Loucy (cell line): ENCODE results near the gene NOL6.

Experiments
- H2AFZ ChIP-seq: fragments of 200-600 bp; sonication (generic); 2 replicates; pipeline ENCODE4 v1.6.0; 2016; ENCODE audit warnings: antibody characterized with exemption, mild to moderate bottlenecking, low read length, moderate library complexity
- H3F3A ChIP-seq: fragments of 200-600 bp; 2 replicates; pipeline ENCODE4 v1.6.0; 2016; ENCODE audit warnings: antibody characterized with exemption, low read depth, mild to moderate bottlenecking
- H3K27me3 ChIP-seq: fragments of 200-600 bp; sonication (generic); 2 replicates; pipeline ENCODE4 v1.6.1; 2014; ENCODE audit warnings: low read length, mild to moderate bottlenecking; ENCODE audit not compliant: insufficient read depth, poor library complexity, severe bottlenecking
- H3K36me3 ChIP-seq: fragments of 200-600 bp; sonication (generic); 2 replicates; pipeline ENCODE4 v1.6.1; 2016; ENCODE audit warnings: low read length; ENCODE audit not compliant: insufficient read depth
- H3K4me1 ChIP-seq: fragments of 200-600 bp; sonication (generic); 2 replicates; pipeline ENCODE4 v1.5.1; 2014; ENCODE audit warnings: low read length, mild to moderate bottlenecking; ENCODE audit not compliant: insufficient read depth, poor library complexity, severe bottlenecking
- H3K4me2 ChIP-seq: fragments of 200-600 bp; sonication (generic); 2 replicates; pipeline ENCODE4 v1.6.0; 2014; ENCODE audit warnings: antibody characterized with exemption, low read length, low read depth, mild to moderate bottlenecking; ENCODE audit not compliant: poor library complexity, severe bottlenecking
- H3K4me3 ChIP-seq: fragments of 200-600 bp; sonication (generic); 2 replicates; pipeline ENCODE4 v1.5.1; 2014; ENCODE audit warnings: low read length, mild to moderate bottlenecking, mixed read lengths; ENCODE audit not compliant: poor library complexity, severe bottlenecking
- H3K79me2 ChIP-seq: fragments of 200-600 bp; sonication (generic); 2 replicates; pipeline ENCODE4 v1.6.1; 2014; ENCODE audit warnings: low read length; ENCODE audit not compliant: insufficient read depth
- H3K9ac ChIP-seq: fragments of 200-600 bp; sonication (generic); 2 replicates; pipeline ENCODE4 v1.6.0; 2014; ENCODE audit warnings: mild to moderate bottlenecking, low read depth, low read length, moderate library complexity; ENCODE audit not compliant: poor library complexity, severe bottlenecking
- H3K9me2 ChIP-seq: fragments of 200-600 bp; sonication (generic); replicated peaks from 2 replicates; pipeline ENCODE4 v1.6.1; 2016; ENCODE audit warnings: low read depth, low read length, mixed read lengths
- H3K9me3 ChIP-seq: fragments of 200-600 bp; sonication (generic); 2 replicates; pipeline ENCODE4 v1.6.1; 2014; ENCODE audit warnings: mild to moderate bottlenecking, antibody characterized with exemption, low read length, low read depth; ENCODE audit not compliant: insufficient read depth
- H4K20me1 ChIP-seq: fragments of 200-600 bp; sonication (generic); 2 replicates; pipeline ENCODE4 v1.6.0; 2014; ENCODE audit warnings: antibody characterized with exemption, low read length, mild to moderate bottlenecking; ENCODE audit not compliant: insufficient read depth, poor library complexity, severe bottlenecking
- EZH2phosphoT487 ChIP-seq: fragments of 200-600 bp; IDR thresholded peaks from 2 replicates; pipeline ENCODE4 v1.6.1; 2018; ENCODE audit warnings: antibody characterized with exemption, mild to moderate bottlenecking, moderate library complexity, borderline replicate concordance
- TF ChIP-seq, protein P1 (sequence below): fragments of 200-600 bp; sonication (generic); conservative IDR thresholded peaks from 2 replicates; pipeline ENCODE4 v1.5.1; 2014; ENCODE audit warnings: mild to moderate bottlenecking, antibody characterized with exemption, low read length

Gene NOL6

DNA sequence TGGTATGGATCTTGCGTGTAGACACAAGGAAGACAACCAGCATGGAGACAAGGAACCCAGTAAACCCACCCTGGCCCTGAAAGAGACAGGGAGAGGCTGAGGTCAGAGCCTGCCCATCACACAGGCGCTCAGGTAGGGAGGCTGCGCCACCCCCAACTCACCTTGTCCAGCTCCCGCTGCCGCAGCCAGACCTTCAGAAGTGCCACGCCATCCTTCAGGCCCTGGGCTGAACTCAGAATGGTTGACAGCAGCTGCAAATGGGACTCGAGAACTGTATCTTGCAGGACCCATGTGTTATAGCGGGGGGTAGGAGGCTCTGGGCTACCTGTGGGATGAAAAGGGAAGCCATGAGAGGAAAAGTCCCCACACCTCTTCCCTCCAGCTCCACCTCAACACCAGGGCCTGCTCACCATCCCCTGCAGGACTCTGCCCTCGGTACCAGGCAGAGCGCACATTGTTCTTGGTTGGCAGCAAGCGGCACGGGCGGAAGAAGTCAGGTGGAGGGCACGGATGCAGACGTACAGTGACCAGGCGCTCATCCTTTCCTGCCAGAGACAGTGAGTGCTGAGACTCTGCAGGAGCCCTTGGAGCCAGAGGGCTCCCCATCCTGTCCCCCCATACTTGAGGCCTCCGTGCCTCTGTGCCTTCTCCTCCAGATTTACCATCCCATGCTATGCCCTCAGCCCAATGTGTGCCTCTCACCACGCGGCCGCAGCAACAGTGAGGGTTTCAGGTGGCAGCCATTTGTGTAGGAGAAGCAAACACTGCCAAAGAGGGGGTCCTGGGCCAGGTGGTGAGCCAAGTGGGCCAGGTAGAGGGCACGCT is 4.7 kb downstream of the NOL6 start:
- Histone ChIP-seq H3K9me2 (no peaks in the 10 kb centered on the region), H3F3A (no peaks in the 10 kb centered on the region), H3K27me3 (no peaks in the 10 kb centered on the region), H2AFZ (no peak overlapping the region), H3K79me2 (peaks cover 27% of the 10 kb centered on the region), H3K4me2 (no peak overlapping the region), H3K9ac (no peak overlapping the region), H3K36me3 (peaks cover 72% of the 10 kb centered on the region; the same call in 1 of the 2 replicates), H3K9me3 (no peaks in the 10 kb centered on the region), H3K4me3 (no peak overlapping the region), H3K4me1 (peaks cover 8% of the 10 kb centered on the region), H4K20me1 (peaks cover 16% of the 10 kb centered on the region)
- TF ChIP-seq EZH2phosphoT487: no peak
- TF ChIP-seq, protein P1, sequence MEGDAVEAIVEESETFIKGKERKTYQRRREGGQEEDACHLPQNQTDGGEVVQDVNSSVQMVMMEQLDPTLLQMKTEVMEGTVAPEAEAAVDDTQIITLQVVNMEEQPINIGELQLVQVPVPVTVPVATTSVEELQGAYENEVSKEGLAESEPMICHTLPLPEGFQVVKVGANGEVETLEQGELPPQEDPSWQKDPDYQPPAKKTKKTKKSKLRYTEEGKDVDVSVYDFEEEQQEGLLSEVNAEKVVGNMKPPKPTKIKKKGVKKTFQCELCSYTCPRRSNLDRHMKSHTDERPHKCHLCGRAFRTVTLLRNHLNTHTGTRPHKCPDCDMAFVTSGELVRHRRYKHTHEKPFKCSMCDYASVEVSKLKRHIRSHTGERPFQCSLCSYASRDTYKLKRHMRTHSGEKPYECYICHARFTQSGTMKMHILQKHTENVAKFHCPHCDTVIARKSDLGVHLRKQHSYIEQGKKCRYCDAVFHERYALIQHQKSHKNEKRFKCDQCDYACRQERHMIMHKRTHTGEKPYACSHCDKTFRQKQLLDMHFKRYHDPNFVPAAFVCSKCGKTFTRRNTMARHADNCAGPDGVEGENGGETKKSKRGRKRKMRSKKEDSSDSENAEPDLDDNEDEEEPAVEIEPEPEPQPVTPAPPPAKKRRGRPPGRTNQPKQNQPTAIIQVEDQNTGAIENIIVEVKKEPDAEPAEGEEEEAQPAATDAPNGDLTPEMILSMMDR: no peak

DNA sequence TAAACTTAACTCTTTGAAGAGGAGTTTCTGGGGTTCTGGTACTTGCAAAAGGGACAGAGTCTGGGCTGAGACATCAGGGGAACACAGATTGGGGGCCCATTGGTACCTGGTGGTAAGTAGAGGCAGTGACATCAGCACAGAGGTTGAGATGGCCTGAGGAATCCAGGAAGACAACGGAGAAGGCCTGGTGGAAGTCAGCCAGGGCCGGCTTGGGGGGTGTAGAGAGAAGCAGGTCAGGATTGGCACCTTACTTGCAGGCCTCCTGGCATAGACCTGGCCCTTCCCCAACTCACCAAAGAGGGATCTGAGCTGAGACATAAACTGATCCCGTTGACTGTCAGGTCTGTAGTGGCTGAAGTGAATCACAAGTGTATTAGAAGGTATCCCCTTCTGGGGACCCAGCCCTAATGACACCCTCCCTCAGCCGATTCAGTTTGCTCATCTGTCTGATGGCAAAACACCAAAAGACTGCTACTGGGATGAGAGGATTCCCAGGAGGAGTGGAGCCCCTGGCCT is 5.5 kb downstream of the NOL6 start:
- H3K4me1 ChIP-seq: peaks cover 8% of the 10 kb centered on the region
- H3K4me2 ChIP-seq: no peak overlapping the region
- H3K27me3 ChIP-seq: no peaks in the 10 kb centered on the region
- TF ChIP-seq EZH2phosphoT487: no peak
- TF ChIP-seq, protein P1: no peak
- H3K36me3 ChIP-seq: peaks cover 79% of the 10 kb centered on the region; the same call in 1 of the 2 replicates
- H3K9me2 ChIP-seq: no peaks in the 10 kb centered on the region
- no peak overlapping the region for H3K9ac ChIP-seq
- no peaks in the 10 kb centered on the region for H3K9me3 ChIP-seq
- no peak overlapping the region for H3K4me3 ChIP-seq
- peaks cover 14% of the 10 kb centered on the region for H4K20me1 ChIP-seq
- H2AFZ ChIP-seq: no peak overlapping the region
- peaks cover 23% of the 10 kb centered on the region for H3K79me2 ChIP-seq
- no peaks in the 10 kb centered on the region for H3F3A ChIP-seq

DNA sequence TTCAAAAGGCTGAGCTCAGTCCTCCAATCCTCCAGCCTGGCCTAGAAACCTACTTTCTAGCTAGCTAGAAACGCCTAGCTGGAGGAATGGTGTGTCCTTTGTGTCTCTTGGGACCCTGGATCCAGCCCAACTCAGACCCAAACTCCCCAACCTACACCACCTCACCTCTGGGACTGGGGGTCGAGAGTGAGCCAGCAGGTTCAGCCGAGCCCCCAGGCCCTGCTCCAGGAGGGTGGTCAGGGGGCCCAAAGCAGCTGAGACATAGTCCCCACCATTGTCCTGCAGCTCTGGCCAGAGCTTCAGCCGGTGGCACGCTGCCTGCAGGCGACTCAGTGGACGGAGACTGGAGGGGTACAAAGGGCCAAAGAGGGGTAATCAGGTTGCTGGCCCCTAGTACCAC is 6.2 kb downstream of the NOL6 start:
- peaks cover 2% of the 10 kb centered on the region for H3K4me1 ChIP-seq
- TF ChIP-seq, protein P1: no peak
- no peak overlapping the region for H2AFZ ChIP-seq
- peaks cover 16% of the 10 kb centered on the region for H3K79me2 ChIP-seq
- H3K9me3 ChIP-seq: no peaks in the 10 kb centered on the region
- no peaks in the 10 kb centered on the region for H3K27me3 ChIP-seq
- H3K36me3 ChIP-seq: peaks cover 87% of the 10 kb centered on the region; the same call in 1 of the 2 replicates
- no peak overlapping the region for H3K9ac ChIP-seq
- H3K4me3 ChIP-seq: no peak overlapping the region
- peaks cover 7% of the 10 kb centered on the region for H4K20me1 ChIP-seq
- H3K9me2 ChIP-seq: no peaks in the 10 kb centered on the region
- H3F3A ChIP-seq: no peaks in the 10 kb centered on the region
- no peak overlapping the region for H3K4me2 ChIP-seq
